ENCODE results near the gene MPP4. TPM values are rescaled to one million over a fixed set of nuclear protein-coding genes. Genes with fewer than 3 reads are reported as not detected.

Gene MPP4
- total and polyA plus RNA-seq, 2 of the 13 experiments (the other 11 are each of a cell fraction or from before 2014, with no cell fraction given) = not detected

DNA sequence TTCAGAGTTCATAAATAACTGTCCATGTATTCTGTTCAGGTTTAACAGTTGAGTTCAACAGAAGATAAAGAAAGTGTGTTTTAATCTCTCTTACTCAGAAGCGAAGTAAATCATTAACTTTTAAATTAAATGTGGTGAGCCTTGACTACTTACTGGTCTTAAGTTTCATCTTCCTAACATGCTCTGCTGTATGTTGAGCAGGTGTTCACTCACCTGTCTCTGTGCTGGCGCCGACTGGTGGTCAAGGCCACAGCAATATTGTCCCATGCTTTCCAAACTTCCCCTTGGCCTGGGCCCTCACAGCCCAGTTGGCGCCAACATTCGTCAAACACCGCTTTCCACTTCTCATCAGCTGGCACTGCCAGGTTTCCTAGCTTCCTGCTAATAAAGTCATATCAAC lies 17.0 kb upstream of the MPP4 start:
- FAIRE-seq (peak; percentile 37), DNase-seq (ENCODE audit: low spot score) (peak; percentile 25), ATAC-seq (peak; percentile 90)
- 80% methylated on average over 6 of the region's 6 CpGs for WGBS (ENCODE audit: low lambda C conversion rate)
- Histone ChIP-seq H4K20me1 (ENCODE audit: insufficient read depth, low read length) (no peaks in the 10 kb centered on the region), H3K4me1 (ENCODE audit: insufficient read depth, low read length) (peaks cover 10% of the 10 kb centered on the region), H3K27me3 (ENCODE audit: control insufficient read depth in 1 of 2, insufficient read depth in 2 of 2, low read length in 2 of 2) (no peaks in the 10 kb centered on the region), H3K9me3 (ENCODE audit: low read length) (no peaks in the 10 kb centered on the region), H3K27ac (ENCODE audit: extremely low read length, insufficient read depth, low read length) (no peak overlapping the region), H3K4me2 (ENCODE audit: low read depth, low read length) (no peak overlapping the region), H3K79me2 (ENCODE audit: insufficient read depth, low read length) (no peaks in the 10 kb centered on the region), H3K4me3 (replicated peaks in 1 of 3; ENCODE audit: insufficient read depth in 1 of 3, low read depth in 2 of 3, low read length in 3 of 3) (no peak overlapping the region), H3K9ac (ENCODE audit: insufficient read depth, low read depth, low read length) (no peak overlapping the region), H3K36me3 (replicated peaks in 1 of 2; ENCODE audit: control insufficient read depth in 1 of 2, insufficient read depth in 2 of 2, low read length in 2 of 2) (peaks cover 7 to 19% of the 10 kb centered on the region in 2 experiments), H2AFZ (ENCODE audit: low read length) (no peak overlapping the region)
- in situ Hi-C loops (cut with HindIII; ENCODE audit: extremely low pct_ligation_motif_present, low pct_unique_long_range_greater_than_20kb) = no loop called here
- intact Hi-C loops (cut with micrococcal nuclease; ENCODE audit: unreplicated experiment) = loop anchor here (1.0 kb wide), 1 partner anchor 479 kb away; no protein-coding TSS in a partner anchor
- POLR2A ChIA-PET = no interaction called here
- BruUV-seq (replicated peaks) = no TSS peak
- CTCF ChIA-PET (ENCODE audit: low intra/inter-chr PET ratio, low total read pairs) = interaction anchor here (1.2 kb wide), 1 partner anchor 479 kb away, joined by 3 read pairs; no protein-coding TSS in a partner anchor
- TF ChIP-seq SMC3 (IDR thresholded peaks at IDR 0.05; ENCODE audit: low read length) (peak; percentile 11; the same call in 1 of the 2 replicates), LCORL (IDR thresholded peaks at IDR 0.05) (no peak), LCORL (CRISPR knock-in tag; IDR thresholded peaks at IDR 0.05) (peak; percentile 21; the same call in 1 of the 2 replicates), ZMYM4 (CRISPR knock-in tag; IDR thresholded peaks at IDR 0.05) (peak; percentile 53), HHEX (CRISPR knock-in tag; IDR thresholded peaks at IDR 0.05) (no peak), ZNF331 (CRISPR knock-in tag; IDR thresholded peaks at IDR 0.05) (no peak), ZNF33A (CRISPR knock-in tag; IDR thresholded peaks at IDR 0.05; ENCODE audit: borderline replicate concordance) (no peak), SAP130 (CRISPR knock-in tag; IDR thresholded peaks at IDR 0.05; ENCODE audit: low read depth) (0 out of 2 replicates have a peak, but pooled peaks have one; percentile 23), SNAI1 (CRISPR knock-in tag; IDR thresholded peaks at IDR 0.05; ENCODE audit: borderline replicate concordance) (no peak)
- TF ChIP-seq, protein P1, sequence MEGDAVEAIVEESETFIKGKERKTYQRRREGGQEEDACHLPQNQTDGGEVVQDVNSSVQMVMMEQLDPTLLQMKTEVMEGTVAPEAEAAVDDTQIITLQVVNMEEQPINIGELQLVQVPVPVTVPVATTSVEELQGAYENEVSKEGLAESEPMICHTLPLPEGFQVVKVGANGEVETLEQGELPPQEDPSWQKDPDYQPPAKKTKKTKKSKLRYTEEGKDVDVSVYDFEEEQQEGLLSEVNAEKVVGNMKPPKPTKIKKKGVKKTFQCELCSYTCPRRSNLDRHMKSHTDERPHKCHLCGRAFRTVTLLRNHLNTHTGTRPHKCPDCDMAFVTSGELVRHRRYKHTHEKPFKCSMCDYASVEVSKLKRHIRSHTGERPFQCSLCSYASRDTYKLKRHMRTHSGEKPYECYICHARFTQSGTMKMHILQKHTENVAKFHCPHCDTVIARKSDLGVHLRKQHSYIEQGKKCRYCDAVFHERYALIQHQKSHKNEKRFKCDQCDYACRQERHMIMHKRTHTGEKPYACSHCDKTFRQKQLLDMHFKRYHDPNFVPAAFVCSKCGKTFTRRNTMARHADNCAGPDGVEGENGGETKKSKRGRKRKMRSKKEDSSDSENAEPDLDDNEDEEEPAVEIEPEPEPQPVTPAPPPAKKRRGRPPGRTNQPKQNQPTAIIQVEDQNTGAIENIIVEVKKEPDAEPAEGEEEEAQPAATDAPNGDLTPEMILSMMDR (CRISPR knock-in tag; IDR thresholded peaks at IDR 0.05) = peak; percentile 74
- TF ChIP-seq, protein P2, sequence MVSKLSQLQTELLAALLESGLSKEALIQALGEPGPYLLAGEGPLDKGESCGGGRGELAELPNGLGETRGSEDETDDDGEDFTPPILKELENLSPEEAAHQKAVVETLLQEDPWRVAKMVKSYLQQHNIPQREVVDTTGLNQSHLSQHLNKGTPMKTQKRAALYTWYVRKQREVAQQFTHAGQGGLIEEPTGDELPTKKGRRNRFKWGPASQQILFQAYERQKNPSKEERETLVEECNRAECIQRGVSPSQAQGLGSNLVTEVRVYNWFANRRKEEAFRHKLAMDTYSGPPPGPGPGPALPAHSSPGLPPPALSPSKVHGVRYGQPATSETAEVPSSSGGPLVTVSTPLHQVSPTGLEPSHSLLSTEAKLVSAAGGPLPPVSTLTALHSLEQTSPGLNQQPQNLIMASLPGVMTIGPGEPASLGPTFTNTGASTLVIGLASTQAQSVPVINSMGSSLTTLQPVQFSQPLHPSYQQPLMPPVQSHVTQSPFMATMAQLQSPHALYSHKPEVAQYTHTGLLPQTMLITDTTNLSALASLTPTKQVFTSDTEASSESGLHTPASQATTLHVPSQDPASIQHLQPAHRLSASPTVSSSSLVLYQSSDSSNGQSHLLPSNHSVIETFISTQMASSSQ (IDR thresholded peaks at IDR 0.05; ENCODE audit: low read depth) = no peak
- TF ChIP-seq, protein P2 (CRISPR knock-in tag; IDR thresholded peaks at IDR 0.05; ENCODE audit: borderline replicate concordance) = peak; percentile 6; the same call in 1 of the 2 replicates
- TF ChIP-seq, protein P3, sequence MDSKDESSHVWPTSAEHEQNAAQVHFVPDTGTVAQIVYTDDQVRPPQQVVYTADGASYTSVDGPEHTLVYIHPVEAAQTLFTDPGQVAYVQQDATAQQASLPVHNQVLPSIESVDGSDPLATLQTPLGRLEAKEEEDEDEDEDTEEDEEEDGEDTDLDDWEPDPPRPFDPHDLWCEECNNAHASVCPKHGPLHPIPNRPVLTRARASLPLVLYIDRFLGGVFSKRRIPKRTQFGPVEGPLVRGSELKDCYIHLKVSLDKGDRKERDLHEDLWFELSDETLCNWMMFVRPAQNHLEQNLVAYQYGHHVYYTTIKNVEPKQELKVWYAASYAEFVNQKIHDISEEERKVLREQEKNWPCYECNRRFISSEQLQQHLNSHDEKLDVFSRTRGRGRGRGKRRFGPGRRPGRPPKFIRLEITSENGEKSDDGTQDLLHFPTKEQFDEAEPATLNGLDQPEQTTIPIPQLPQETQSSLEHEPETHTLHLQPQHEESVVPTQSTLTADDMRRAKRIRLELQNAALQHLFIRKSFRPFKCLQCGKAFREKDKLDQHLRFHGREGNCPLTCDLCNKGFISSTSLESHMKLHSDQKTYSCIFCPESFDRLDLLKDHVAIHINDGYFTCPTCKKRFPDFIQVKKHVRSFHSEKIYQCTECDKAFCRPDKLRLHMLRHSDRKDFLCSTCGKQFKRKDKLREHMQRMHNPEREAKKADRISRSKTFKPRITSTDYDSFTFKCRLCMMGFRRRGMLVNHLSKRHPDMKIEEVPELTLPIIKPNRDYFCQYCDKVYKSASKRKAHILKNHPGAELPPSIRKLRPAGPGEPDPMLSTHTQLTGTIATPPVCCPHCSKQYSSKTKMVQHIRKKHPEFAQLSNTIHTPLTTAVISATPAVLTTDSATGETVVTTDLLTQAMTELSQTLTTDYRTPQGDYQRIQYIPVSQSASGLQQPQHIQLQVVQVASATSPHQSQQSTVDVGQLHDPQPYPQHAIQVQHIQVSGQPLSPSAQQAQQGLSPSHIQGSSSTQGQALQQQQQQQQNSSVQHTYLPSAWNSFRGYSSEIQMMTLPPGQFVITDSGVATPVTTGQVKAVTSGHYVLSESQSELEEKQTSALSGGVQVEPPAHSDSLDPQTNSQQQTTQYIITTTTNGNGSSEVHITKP (CRISPR knock-in tag; IDR thresholded peaks at IDR 0.05; ENCODE audit: low read depth) = no peak
- TF ChIP-seq, protein P4, sequence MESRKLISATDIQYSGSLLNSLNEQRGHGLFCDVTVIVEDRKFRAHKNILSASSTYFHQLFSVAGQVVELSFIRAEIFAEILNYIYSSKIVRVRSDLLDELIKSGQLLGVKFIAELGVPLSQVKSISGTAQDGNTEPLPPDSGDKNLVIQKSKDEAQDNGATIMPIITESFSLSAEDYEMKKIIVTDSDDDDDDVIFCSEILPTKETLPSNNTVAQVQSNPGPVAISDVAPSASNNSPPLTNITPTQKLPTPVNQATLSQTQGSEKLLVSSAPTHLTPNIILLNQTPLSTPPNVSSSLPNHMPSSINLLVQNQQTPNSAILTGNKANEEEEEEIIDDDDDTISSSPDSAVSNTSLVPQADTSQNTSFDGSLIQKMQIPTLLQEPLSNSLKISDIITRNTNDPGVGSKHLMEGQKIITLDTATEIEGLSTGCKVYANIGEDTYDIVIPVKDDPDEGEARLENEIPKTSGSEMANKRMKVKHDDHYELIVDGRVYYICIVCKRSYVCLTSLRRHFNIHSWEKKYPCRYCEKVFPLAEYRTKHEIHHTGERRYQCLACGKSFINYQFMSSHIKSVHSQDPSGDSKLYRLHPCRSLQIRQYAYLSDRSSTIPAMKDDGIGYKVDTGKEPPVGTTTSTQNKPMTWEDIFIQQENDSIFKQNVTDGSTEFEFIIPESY (CRISPR knock-in tag; IDR thresholded peaks at IDR 0.05) = peak; percentile 92
